Activated T-helper 1 cell treated with anti-CD3 and anti-CD28 coated beads, Interleukin-12 subunit alpha, Interleukin-12 subunit beta, Interleukin-2, Interleukin-4 antibody, amounts not matched to agents 30 ng/mL and 10 ng/mL and 1 ng/mL, durations not matched to agents 14 hours and 24 hours and 36 hours (primary cell): Measurements from ENCODE around the gene ZNF883. TPM values are rescaled to one million over a fixed set of nuclear protein-coding genes. Genes with fewer than 3 reads are reported as not detected.

Source experiments
- DNase-seq: peaks from one replicate; pipeline ENCODE4 v3.0.0; 2021; ENCODE audit warnings: low spot score
- H3K27ac Mint-ChIP-seq: one replicate; pipeline ENCODE4 v1.8.0; 2021; ENCODE audit warnings: mild to moderate bottlenecking, mixed read lengths
- H3K27me3 Mint-ChIP-seq: one replicate; pipeline ENCODE4 v1.8.0; 2022; ENCODE audit warnings: mild to moderate bottlenecking, moderate library complexity, mixed read lengths; ENCODE audit not compliant: insufficient read depth
- H3K36me3 Mint-ChIP-seq: one replicate; pipeline ENCODE4 v1.8.0; 2021; ENCODE audit warnings: low read depth, mixed read lengths
- H3K4me1 Mint-ChIP-seq: one replicate; pipeline ENCODE4 v1.8.0; 2021; ENCODE audit warnings: low read depth, mixed read lengths
- H3K4me3 Mint-ChIP-seq: one replicate; pipeline ENCODE4 v1.8.0; 2021; ENCODE audit warnings: mild to moderate bottlenecking, moderate library complexity, mixed read lengths
- H3K9me3 Mint-ChIP-seq: one replicate; pipeline ENCODE4 v1.8.0; 2021; ENCODE audit warnings: mixed read lengths
- intact Hi-C: fragments of 100-400 bp; cut with micrococcal nuclease; formaldehyde crosslinking; loops from one replicate; pipeline ENCODE4 v1.15.1; 2024
- total RNA-seq: library from RNA; stranded (reverse); gene quantifications from 2 replicates; pipeline ENCODE4 v1.2.3, GENCODE V29; 2022

Gene ZNF883
- total RNA-seq, 1 donor from 2014 or later = not detected

GRCh38 chr9:112971415-112971814 is 40.6 kb downstream of the ZNF883 start:
- Mint-ChIP-seq H3K27me3 (peaks cover 2% of the 10 kb centered on the region), H3K4me1 (no peaks in the 10 kb centered on the region), H3K36me3 (no peaks in the 10 kb centered on the region), H3K27ac (no peak overlapping the region), H3K4me3 (no peak overlapping the region), H3K9me3 (peaks cover 16% of the 10 kb centered on the region)
- intact Hi-C loops = no loop called here
- no peak for DNase-seq

GRCh38 chr9:112970939-112971338 is 41.1 kb downstream of the ZNF883 start:
- no peak for DNase-seq
- Mint-ChIP-seq H3K36me3 (no peaks in the 10 kb centered on the region), H3K4me1 (no peaks in the 10 kb centered on the region), H3K9me3 (peaks cover 16% of the 10 kb centered on the region), H3K27ac (no peak overlapping the region), H3K4me3 (no peak overlapping the region), H3K27me3 (peaks cover 2% of the 10 kb centered on the region)
- intact Hi-C loops = no loop called here

DNA sequence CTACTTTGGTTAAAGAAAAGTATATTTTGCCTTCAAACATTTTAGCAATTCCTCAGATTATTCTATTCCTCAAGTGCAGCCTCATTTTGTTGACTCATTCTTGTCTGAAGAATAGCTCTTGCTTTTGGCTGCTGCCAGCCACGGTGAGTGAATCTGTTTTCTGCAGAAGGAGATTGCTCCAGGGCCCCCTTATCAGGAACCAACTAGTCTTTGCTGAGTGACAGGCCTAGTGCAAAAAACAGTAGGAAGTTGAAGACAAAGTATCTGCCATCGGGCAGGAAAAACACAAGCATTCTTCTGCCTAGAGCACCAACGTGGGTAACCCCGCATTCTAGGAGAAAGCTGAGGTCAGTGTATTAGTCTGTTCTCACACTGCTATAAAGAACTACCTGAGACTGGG is 42.3 kb downstream of the ZNF883 start:
- Mint-ChIP-seq H3K4me3 (no peak overlapping the region), H3K9me3 (peaks cover 22% of the 10 kb centered on the region), H3K36me3 (no peaks in the 10 kb centered on the region), H3K4me1 (no peaks in the 10 kb centered on the region), H3K27me3 (peaks cover 2% of the 10 kb centered on the region), H3K27ac (no peak overlapping the region)
- no peak for DNase-seq
- intact Hi-C loops = no loop called here

DNA sequence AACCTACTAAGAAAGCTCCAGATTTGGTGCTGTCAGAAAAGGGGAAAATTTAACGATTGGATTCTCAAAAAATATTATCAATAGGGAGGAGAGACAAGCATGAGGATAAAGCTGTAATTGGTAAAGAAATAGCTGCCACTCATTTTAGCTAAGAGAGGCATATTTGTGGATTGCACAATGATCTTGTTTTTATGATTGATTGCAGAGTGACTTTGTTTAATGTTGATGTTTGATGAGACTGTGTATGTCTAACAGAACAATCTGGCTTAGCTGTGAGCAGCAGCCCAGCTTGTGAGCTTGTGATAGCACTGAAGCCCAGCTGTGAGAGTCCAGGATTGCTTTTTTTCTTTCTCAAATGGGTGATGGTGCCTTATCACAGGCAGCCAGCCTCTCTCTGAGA is 56.4 kb downstream of the ZNF883 start:
- intact Hi-C loops = no loop called here
- no peak for DNase-seq
- peaks cover 6% of the 10 kb centered on the region for H3K9me3 Mint-ChIP-seq
- H3K27me3 Mint-ChIP-seq = peaks cover 2% of the 10 kb centered on the region
- no peak overlapping the region for H3K4me3 Mint-ChIP-seq
- H3K27ac Mint-ChIP-seq = no peak overlapping the region
- no peaks in the 10 kb centered on the region for H3K4me1 Mint-ChIP-seq
- no peaks in the 10 kb centered on the region for H3K36me3 Mint-ChIP-seq

DNA sequence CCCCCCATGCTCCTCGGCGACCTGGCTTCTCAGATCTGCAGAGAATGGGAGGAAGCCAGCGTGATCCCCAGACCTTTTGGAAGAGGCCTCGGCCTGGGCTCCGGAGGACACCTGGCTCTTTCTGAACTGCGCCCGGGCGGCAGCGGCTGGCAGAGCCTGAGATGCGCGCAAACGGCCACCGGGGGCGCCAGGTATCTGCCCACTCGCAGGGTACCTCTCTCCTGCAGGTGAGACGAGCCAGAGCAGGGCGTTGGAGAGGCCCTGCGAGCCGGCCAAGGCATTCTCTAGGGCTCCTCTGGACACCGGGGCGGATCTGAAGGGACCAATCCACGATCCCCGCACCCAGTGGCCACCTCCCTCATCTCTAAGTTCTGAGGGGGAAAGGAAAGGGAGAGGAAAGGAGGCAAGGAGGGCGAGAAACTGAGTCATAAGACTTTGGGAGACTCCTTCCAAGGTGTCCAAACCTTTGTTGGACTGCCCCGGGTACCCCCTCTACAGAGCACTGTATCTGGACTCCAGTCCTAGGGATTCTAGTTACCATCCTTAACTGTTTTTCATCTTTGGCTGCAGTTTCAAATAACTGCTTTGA is 66.3 kb downstream of the ZNF883 start:
- intact Hi-C loops = no loop called here
- Mint-ChIP-seq H3K36me3 (no peaks in the 10 kb centered on the region), H3K4me1 (no peaks in the 10 kb centered on the region), H3K27me3 (no peaks in the 10 kb centered on the region), H3K27ac (no peak overlapping the region), H3K9me3 (peaks cover 26% of the 10 kb centered on the region), H3K4me3 (no peak overlapping the region)
- no peak for DNase-seq

GRCh38 chr9:112939418-112939817 is 72.6 kb downstream of the ZNF883 start:
- Mint-ChIP-seq H3K36me3 (no peaks in the 10 kb centered on the region), H3K9me3 (peaks cover 8% of the 10 kb centered on the region), H3K27me3 (peaks cover 2% of the 10 kb centered on the region), H3K4me3 (no peak overlapping the region), H3K27ac (no peak overlapping the region), H3K4me1 (no peaks in the 10 kb centered on the region)
- intact Hi-C loops = no loop called here
- DNase-seq = no peak

DNA sequence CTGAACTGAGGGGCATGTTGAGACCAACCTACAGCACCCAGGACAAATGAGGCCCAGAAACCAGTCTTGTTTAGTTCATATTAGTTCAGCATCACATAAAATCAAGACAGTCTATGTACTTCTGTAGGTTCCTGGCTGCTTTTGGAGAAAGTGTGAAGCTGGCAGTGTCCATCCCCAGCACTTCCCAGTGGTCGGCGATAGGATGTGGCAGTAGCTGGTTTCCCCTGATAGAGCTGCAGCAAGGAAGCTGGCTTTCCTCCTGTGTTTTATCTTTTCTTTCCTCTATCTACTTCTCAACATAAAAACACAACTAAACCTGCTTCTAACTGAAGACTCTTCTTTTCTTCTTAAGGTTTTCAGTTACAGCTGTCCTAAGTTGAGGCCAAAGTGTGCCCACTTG is 78.3 kb downstream of the ZNF883 start:
- no peaks in the 10 kb centered on the region for H3K9me3 Mint-ChIP-seq
- H3K27ac Mint-ChIP-seq = no peak overlapping the region
- DNase-seq = no peak
- H3K4me1 Mint-ChIP-seq = no peaks in the 10 kb centered on the region
- intact Hi-C loops = no loop called here
- no peaks in the 10 kb centered on the region for H3K36me3 Mint-ChIP-seq
- no peak overlapping the region for H3K4me3 Mint-ChIP-seq
- no peaks in the 10 kb centered on the region for H3K27me3 Mint-ChIP-seq

GRCh38 chr9:112925058-112925641 is 86.8 kb downstream of the ZNF883 start:
- intact Hi-C loops = no loop called here

DNA sequence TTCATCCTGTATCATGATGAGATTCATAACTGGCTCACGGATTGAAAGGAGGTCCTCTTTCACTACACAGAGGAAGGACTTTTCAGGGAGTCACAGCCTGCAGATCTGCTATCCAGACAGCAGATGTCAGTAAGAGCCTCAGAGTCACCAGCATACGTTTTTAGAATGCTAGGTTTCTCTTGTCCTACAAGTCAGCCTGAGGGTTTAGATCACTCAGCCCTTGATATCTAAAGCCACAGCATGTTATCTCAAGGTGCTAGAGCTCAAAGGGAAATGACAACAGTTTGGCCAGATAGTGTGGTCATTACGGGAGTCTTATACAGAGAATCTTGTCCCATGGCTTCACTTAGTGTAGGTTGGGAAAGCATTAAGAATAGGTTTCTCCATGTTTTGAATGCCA is 90.4 kb downstream of the ZNF883 start:
- Mint-ChIP-seq H3K9me3 (no peaks in the 10 kb centered on the region), H3K4me3 (no peak overlapping the region), H3K27ac (no peak overlapping the region), H3K36me3 (no peaks in the 10 kb centered on the region), H3K4me1 (no peaks in the 10 kb centered on the region), H3K27me3 (peaks cover 5% of the 10 kb centered on the region)
- no peak for DNase-seq
- intact Hi-C loops = no loop called here

More at GRCh38 chr9:112925058-112925641, 86.8 kb downstream of the ZNF883 start:
- no peak overlapping the region for H3K4me3 Mint-ChIP-seq
- no peak overlapping the region for H3K27ac Mint-ChIP-seq
- H3K27me3 Mint-ChIP-seq = peaks cover 7% of the 10 kb centered on the region
- no peaks in the 10 kb centered on the region for H3K4me1 Mint-ChIP-seq
- DNase-seq = no peak
- no peaks in the 10 kb centered on the region for H3K36me3 Mint-ChIP-seq
- H3K9me3 Mint-ChIP-seq = no peaks in the 10 kb centered on the region

GRCh38 chr9:112917987-112918362 is 94.0 kb downstream of the ZNF883 start:
- no peaks in the 10 kb centered on the region for H3K9me3 Mint-ChIP-seq
- no peak for DNase-seq
- peaks cover 5% of the 10 kb centered on the region for H3K27me3 Mint-ChIP-seq
- no peaks in the 10 kb centered on the region for H3K36me3 Mint-ChIP-seq
- H3K4me3 Mint-ChIP-seq = no peak overlapping the region
- no peak overlapping the region for H3K27ac Mint-ChIP-seq
- intact Hi-C loops = no loop called here
- H3K4me1 Mint-ChIP-seq = no peaks in the 10 kb centered on the region

GRCh38 chr9:112917047-112917986 is 94.7 kb downstream of the ZNF883 start:
- H3K4me1 Mint-ChIP-seq = no peaks in the 10 kb centered on the region
- no peaks in the 10 kb centered on the region for H3K36me3 Mint-ChIP-seq
- no peak overlapping the region for H3K27ac Mint-ChIP-seq
- H3K4me3 Mint-ChIP-seq = no peak overlapping the region
- H3K9me3 Mint-ChIP-seq = no peaks in the 10 kb centered on the region
- intact Hi-C loops = no loop called here
- DNase-seq = no peak
- H3K27me3 Mint-ChIP-seq = peaks cover 5% of the 10 kb centered on the region

DNA sequence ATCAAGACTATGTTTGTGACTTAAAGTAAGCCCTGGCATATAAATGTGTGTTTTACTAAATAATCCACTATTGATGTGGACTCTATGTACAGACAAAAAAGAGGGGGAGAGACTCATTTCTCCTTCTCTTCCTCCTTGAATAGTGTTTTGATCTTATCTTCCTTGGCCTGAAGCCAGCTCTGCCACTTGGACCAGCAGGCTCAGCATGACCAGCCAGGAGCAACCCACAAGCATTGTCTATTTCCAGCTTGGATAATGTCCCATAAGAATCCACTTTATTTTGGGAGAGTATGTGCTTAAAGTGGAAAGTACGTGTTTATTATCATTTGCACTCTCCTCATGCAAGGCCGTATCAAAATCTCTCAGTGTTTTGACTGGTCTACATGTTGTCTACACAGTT is 97.5 kb downstream of the ZNF883 start:
- Mint-ChIP-seq H3K4me3 (no peak overlapping the region), H3K4me1 (no peaks in the 10 kb centered on the region), H3K36me3 (no peaks in the 10 kb centered on the region), H3K9me3 (no peaks in the 10 kb centered on the region), H3K27me3 (peaks cover 6% of the 10 kb centered on the region), H3K27ac (no peak overlapping the region)
- DNase-seq = no peak
- intact Hi-C loops = no loop called here

GRCh38 chr9:112913326-112913725 is 98.7 kb downstream of the ZNF883 start:
- DNase-seq = no peak
- no peak overlapping the region for H3K27ac Mint-ChIP-seq
- intact Hi-C loops = no loop called here
- H3K36me3 Mint-ChIP-seq = no peaks in the 10 kb centered on the region
- H3K4me1 Mint-ChIP-seq = no peaks in the 10 kb centered on the region
- H3K4me3 Mint-ChIP-seq = no peak overlapping the region
- peaks cover 6% of the 10 kb centered on the region for H3K27me3 Mint-ChIP-seq
- no peaks in the 10 kb centered on the region for H3K9me3 Mint-ChIP-seq
